SW 1271 (cell line): ENCODE data around the gene FXYD5.
"Not testable (repeated sequence)": the region's sequence is repeated elsewhere in the genome, so short reads cannot be mapped to it uniquely, and the experiment has no call there.

Source experiments
- DNase-seq, 2 experiments: peaks; one replicate each; lab custom pipeline; 2025; lab: John Stamatoyannopoulos, UW

The FXYD5 gene

DNA sequence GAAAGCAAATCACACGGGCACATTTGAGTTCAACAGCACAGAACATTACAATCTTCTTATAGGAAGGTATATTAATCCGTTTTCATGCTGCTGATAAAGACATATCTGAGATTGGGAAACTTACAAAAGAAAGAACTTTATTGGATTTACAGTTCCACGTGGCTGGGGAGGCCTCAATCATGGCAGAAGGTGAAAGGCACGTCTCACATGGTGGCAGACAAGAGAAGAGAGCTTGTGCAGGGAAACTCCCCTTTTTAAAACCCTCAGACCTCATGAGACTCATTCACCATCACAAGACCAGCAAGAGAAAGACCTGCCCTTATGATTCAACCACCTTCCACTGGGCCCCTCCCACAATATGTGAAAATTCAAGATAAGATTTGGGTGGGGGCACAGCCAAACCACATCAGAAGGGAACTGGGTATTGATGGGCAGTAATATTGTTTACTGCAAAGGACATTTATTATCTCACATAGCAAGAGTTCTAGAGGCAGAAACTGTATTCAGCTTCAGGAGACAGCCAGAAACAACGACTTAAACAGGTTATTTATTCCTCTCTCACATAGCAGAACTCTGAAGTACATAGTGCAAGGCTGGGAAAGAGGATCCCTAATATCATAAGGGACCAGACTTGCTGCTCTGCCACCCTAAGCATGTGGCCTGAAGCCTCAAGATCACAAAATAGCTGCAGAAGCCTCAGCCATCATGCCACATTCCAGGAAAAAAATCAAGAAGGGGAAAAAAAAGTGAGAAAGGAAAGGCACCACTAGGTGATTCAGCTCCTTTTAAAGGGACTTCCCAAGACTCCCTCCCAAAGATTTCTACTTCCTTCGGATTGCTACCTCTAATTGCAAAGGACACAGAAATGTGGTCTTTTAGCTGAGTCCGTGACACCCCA is 23.1 kb downstream of the FXYD5 start:
- DNase-seq: no peak

DNA sequence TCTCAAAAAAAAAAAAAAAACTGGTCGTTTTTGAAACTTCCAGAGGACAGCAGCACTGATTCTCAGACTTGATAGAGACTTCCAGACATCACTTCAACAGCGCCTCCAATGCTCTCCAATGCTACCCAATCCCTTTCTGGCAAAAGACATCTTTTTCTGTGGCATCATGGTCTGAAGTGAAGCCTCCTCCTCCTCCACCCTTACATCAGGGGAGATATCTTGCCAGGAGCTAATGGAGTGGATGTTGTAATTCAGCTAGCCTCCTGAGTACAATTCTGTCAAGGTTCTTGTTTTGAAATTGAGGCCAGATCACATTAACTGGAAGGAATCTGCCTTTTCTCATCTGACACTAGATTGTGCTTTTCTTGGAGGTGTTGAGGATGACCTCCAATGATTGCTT is 24.2 kb downstream of the FXYD5 start:
- no peak for DNase-seq

DNA sequence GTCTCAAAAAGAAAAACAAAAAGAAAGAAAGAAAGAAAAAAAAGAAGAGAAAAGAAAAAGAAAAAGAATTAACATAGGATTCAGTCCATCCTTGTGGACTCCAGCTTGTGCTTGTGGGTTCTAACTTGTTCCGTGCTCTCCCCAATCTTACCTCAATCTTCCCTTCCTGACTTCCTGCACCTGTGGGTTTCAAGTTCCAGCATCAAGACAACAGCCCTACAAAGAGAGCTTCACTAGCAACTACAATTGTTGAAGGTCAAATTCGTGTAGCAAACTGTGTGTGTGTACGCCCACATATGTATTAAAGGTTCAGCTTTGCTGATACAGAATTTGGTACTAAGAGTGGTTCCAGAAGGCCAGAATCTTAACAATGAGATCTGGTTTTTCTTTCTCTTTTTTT is 25.3 kb downstream of the FXYD5 start:
- no peak for DNase-seq

DNA sequence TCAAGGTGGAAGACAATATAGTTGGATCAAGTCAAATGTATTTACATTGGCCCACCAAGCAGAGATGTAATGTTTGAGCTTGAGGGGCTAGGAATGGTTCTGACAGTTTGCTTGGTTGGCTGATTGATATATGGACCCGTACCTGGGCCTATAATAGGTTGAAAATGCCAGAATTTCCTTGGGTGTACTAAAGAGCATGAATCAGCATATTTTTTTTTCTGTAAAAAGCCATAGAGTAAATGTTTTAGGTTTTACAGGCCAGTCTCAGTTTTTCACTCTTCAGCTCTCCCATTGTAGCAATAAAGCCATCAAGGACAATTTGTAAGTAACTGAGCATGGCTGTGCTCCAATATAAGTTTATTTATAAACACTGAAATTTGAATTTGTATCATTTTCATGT is 26.9 kb downstream of the FXYD5 start:
- DNase-seq: no peak

DNA sequence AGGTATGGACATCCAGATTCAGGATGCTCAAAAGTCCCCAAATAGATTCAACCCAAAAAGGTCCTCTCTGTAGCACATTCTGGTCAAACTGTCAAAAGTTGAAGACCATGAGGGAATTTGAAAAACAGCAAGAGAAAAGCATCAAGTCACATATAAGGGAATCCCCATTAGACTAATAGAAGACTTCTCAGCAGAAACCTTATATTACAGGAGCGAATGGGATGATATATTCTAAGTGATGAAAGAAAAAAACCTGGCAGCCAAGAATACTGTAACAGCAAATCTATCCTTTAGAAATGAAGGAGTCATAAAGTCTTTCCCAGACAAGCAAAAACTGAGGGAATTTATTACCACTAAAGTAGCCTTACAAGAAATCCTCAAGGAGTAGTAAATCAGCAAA is 29.7 kb downstream of the FXYD5 start:
- no peak for DNase-seq

GRCh38 chr19:35184884-35185283 is 30.3 kb downstream of the FXYD5 start:
- no peak for DNase-seq

GRCh38 chr19:35194012-35194984 is 39.8 kb downstream of the FXYD5 start:
- no peak for DNase-seq

- no peak for DNase-seq
These were observed 41.3 kb downstream of the FXYD5 start for GRCh38 chr19:35195830-35196229.

DNA sequence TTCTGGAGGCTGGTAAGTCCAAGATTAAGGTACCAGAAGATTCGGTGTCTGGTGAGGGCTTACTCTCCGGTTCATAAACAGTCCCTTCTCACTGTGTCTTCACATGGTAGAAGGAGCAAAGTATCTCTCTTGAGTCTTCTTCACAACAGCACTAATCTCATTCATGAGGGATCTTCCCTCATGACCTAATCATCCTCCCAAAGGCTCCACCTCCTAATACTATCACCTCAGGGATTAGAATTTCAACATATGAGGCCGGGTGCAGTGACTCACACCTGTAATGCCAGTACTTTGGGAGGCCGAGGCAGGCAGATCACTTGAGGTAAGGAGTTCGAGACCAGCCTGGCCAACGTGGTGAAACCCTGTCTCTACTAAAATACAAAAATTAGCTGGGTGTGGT is 42.3 kb downstream of the FXYD5 start:
- DNase-seq: not testable (repeated sequence)

- no peak for DNase-seq
These were observed 44.9 kb downstream of the FXYD5 start for GRCh38 chr19:35199481-35199880.

DNA sequence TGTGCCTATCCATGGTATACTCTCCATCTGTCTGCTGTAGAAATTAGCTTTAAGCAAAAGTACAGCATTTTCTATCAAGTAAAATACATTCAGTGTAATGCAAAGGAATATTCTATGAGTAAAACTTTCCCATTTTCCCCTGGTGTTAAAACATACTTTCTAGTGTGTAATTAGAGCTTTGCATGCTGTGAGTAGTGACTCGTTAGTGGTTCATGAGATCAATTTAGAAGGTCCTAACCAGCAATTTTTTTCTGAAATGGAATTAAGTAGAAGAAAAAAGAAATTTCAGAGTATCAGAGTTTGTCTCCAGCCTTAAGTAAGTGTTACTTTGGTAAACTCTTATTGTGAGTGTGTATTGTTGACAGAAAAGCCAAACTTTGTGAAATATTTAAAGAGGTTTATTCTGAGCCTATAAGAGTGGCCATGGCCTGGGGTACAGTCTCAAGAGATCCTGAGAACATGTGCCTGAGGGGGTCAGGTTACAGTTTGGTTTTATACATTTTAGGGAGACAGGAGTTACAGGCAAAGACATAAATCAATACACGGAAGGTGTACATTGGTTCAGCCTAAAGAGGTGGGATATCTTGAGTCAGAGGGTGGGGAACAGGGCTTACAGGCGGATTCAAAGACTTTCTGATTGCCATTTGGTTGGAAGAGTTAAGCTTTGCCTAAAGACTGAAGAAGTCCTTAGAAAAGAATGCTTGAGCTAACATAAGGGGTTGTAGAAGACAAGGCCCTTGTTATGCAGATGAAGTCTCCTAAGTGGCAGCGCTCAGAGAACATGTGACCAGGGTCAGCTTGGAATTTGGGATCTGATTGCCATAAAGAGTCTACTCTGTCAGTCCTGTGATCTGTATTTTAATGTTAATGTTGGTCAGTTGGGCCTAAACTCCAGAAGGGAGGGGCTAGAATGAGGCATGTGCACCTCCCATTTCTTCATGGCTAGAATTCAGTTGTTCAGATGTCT is 48.5 kb downstream of the FXYD5 start:
- no peak for DNase-seq

DNA sequence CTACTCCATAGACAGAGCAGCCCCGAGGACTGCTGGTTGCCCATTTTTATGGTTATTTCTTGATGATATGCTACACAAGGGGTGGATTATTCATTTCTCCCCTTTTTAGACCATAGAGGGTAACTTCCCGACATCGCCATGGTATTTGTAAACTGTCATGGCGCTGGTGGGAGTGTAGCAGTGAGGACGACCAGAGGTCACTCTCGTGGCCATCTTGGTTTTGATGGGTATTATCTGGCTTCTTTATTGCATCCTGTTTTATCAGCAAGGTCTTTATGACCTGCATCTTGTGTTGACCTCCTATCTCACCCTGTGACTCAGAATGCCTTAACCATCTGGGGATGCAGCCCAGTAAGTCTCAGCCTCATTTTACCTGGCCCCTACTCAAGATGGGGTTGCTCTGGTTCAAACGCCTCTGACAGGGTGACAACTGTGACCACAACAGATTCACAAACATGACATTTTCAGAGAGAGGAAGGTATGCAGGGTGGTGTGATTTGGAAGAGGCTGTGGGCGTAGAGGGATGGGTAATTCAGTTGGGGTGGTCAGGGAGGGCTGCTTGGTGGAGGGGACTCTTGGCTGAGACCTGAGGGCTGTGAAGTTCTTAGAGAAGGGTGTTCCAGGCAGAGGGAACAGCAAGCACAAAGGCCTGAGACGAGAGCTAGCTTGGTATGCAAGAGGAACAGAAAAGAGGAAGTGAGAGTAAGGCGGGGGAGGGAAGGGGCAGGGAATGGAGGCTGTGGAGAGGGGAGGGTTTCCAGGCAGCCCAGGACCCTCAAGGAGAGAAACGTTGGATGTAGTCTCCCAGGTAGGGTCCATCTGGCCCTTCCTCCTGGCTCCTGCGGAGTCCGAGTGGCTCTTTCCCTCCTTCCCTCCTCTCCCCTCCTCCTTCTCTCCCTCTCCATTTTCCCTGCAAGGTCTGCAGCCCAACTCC is 50.5 kb downstream of the FXYD5 start:
- DNase-seq: no peak

DNA sequence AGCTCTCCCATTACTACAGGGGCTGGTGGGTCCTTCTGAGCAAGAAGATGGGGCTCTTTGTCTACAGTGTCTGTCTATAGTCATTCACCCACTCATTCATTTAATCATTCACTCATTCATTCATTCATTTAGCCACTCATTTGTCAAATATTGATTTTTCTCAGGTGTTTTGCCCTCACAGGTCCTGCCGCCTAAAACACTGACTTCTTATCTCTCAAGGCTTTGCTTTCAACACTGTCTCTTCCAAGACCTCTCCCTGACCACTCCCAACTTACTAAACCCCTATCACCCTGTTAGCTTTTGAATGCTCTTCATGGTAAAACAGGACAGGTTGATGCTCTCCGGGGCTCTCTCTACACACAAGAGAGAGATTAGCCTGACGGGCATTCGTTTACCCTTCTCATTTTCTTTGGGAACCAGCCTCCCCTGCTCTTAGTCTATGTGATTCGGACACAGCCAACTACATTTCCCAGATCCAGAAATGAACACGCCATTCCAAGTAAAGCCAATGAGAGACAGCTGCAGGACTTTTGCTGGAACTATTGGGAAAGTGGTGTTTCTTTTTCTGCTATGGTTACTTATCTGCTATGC is 51.3 kb downstream of the FXYD5 start:
- no peak for DNase-seq

DNA sequence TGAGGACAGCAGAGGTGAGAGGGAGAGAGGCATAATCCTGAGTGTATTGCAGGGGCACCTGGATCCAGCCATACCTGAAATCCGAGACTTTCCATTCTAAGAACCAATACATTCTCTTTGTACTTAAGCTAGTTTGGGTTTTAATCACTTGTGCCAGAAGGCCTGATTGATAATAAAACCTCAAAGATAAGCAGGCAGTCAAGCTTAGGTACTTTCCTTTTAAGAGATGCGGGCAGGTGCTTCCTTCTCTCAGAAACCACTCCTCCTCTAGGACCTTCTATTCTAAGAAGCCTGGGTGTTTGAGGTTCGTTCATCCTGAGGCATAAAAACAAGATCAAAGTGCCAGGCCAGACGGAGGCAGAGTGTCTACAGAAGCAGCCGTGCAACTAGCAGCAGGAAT is 51.8 kb downstream of the FXYD5 start:
- DNase-seq: no peak

DNA sequence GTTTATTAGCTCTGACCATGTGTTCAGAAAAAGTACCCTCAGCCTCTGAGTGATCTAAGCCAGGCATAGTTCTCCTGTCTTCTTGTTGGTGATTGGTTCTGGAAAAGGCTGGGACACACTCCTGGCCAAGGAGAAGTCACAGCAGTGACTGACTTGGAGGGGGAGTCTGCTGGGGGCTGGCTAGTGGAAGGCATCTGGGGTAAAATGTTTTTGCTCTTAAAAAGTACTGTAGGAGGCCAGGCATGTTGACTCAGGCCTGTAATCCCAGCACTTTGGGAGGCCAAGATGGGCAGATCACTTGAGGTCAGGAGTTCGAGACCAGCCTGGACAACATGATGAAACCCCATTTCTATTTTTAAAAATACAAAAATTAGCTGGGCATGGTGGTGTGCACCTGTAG is 52.3 kb downstream of the FXYD5 start:
- no peak for DNase-seq

- DNase-seq: no peak
These were observed 52.9 kb downstream of the FXYD5 start for GRCh38 chr19:35207391-35207871.

- no peak for DNase-seq
These were observed 53.6 kb downstream of the FXYD5 start for GRCh38 chr19:35208121-35208520.

GRCh38 chr19:35209646-35210045 is 55.1 kb downstream of the FXYD5 start:
- DNase-seq: no peak

GRCh38 chr19:35211545-35212230 is 57.2 kb downstream of the FXYD5 start:
- no peak for DNase-seq
